ENCODE measurements around the gene ACAA2.
A peak's percentile ranks its signal among the peaks of the same experiment; 100 is the strongest.

ACAA2 gene

GRCh38 chr18:49743117-49743567 lies 70.2 kb downstream of the ACAA2 start:
- no peak for DNase-seq (ENCODE audit: low spot score)

- no peak for DNase-seq (ENCODE audit: low spot score)
Observed at GRCh38 chr18:49742316-49743116, 70.8 kb downstream of the ACAA2 start.

- no peak for DNase-seq (ENCODE audit: low spot score)
Observed at GRCh38 chr18:49739275-49739674, 74.1 kb downstream of the ACAA2 start.

- DNase-seq (ENCODE audit: low spot score) = no peak
Observed at GRCh38 chr18:49738721-49739120, 74.6 kb downstream of the ACAA2 start.

- DNase-seq (ENCODE audit: low spot score) = peak; percentile 40
Observed at GRCh38 chr18:49734836-49735235, 78.5 kb downstream of the ACAA2 start.

DNA sequence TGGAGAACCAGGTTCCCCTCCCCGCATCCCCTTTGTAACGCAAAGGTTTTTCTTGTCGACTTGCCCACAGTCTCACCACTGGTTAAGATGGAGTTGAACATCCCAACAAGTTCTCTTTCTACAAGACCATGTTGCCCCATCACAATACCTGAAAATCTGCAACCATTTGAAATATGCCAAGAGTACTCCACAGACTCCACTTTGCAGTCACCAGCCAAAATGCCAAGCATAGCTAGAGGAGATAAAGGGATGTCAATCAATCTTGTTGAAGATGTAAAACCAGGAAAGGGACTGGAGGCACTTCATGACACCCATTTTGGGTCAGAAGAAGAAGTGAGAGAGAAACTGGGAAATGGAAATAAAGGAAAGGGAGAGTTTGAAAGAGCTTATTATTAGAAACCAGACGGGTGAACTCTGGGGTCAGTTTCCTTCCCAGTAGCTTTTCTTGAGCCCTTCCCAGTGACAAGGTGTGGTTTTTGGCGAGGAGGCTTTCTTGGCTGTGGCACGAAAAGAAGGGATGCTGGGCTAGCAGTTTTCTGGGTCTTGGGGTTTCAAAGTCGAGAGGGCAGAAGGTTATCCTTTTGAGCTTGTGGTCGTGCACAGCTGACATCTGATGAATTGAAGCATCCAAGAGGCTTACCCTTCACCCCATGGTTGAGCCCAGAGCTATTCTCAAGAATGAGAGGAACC lies 79.3 kb downstream of the ACAA2 start:
- DNase-seq (ENCODE audit: low spot score) = peak; percentile 40

- no peak for DNase-seq (ENCODE audit: low spot score)
Observed at GRCh38 chr18:49733321-49733720, 80.0 kb downstream of the ACAA2 start.

Measured in Ammon's horn (tissue), 1 donor.